Esophagus squamous epithelium (tissue), 5 donors: ENCODE measurements around the gene KNL1. TPM values are rescaled to one million over a fixed set of nuclear protein-coding genes. Genes with fewer than 3 reads are reported as not detected.
"Not testable (repeated sequence)": the region's sequence is repeated elsewhere in the genome, so short reads cannot be mapped to it uniquely, and the experiment has no call there.

Source experiments
- DNase-seq: peaks from one replicate; lab custom pipeline; 2025; lab: John Stamatoyannopoulos, UW
- H3K27ac ChIP-seq, 4 donors: fragments of 200-600 bp; sonication (generic); one replicate each; pipeline ENCODE4 v1.5.1; 2016 to 2019; ENCODE audit warnings: mild to moderate bottlenecking in 1 of 4
- H3K27me3 ChIP-seq, 4 donors: fragments of 200-600 bp; sonication (generic); 1 replicate in 3 of 4; 2 replicates in 1 of 4; pipeline versions ENCODE4 v1.5.1 to v1.6.0; 2017 to 2021; ENCODE audit warnings: antibody characterized with exemption in 1 of 4
- H3K36me3 ChIP-seq, 3 donors: fragments of 200-600 bp; sonication (generic); one replicate each; pipeline ENCODE4 v1.5.1; 2016 to 2019
- H3K4me1 ChIP-seq, 3 donors: fragments of 200-600 bp; sonication (generic); one replicate each; pipeline ENCODE4 v1.5.1; 2017 to 2019
- H3K4me3 ChIP-seq, 4 donors: fragments of 200-600 bp; sonication (generic); 1 replicate in 3 of 4; 2 replicates in 1 of 4; pipeline ENCODE4 v1.5.1; 2016 to 2019; ENCODE audit warnings: mild to moderate bottlenecking in 2 of 4, moderate library complexity in 1 of 4
- H3K9me3 ChIP-seq, 3 donors: fragments of 200-600 bp; sonication (generic); one replicate each; pipeline ENCODE4 v1.5.1; 2016 to 2019
- POLR2A ChIP-seq, 4 donors: fragments of 450-650 bp; IDR thresholded peaks; one replicate each; pipeline ENCODE4 v1.6.1; 2017; ENCODE audit warnings: antibody characterized with exemption in 4 of 4, mild to moderate bottlenecking in 4 of 4, moderate library complexity in 3 of 4
- whole genome bisulfite sequencing, 2 donors: methylation state at CpG; one replicate each; pipeline ENCODE4 v1.1.5; 2018; 5-methylcytosine and 5-hydroxymethylcytosine counted together
- intact Hi-C: fragments of 100-400 bp; cut with DNase I; formaldehyde crosslinking; loops from one replicate; pipeline ENCODE4 v1.15.0; 2022
- total RNA-seq, 4 donors: library from RNA; depleted of rRNA; stranded (reverse); fragments of >200 nt; gene quantifications; one replicate each; pipeline ENCODE4 v1.1.0, GENCODE V29; 2016
- TF ChIP-seq, protein P1 (sequence below), 6 experiments: fragments of 450-650 bp in 4 of 6; fragments of 200-600 bp in 2 of 6; sonication (generic) in 2 of 6; IDR thresholded peaks; one replicate each; pipeline ENCODE4 v1.5.1; 2016 to 2019; ENCODE audit warnings: antibody characterized with exemption in 6 of 6, mild to moderate bottlenecking in 4 of 6, moderate library complexity in 4 of 6
- donor health status: DM: yes; HTN: yes; CAD: no.

KNL1 gene
- total RNA-seq, 4 donors from 2014 or later, result 2.9 to 17.8 (median 11.0) TPM

DNA sequence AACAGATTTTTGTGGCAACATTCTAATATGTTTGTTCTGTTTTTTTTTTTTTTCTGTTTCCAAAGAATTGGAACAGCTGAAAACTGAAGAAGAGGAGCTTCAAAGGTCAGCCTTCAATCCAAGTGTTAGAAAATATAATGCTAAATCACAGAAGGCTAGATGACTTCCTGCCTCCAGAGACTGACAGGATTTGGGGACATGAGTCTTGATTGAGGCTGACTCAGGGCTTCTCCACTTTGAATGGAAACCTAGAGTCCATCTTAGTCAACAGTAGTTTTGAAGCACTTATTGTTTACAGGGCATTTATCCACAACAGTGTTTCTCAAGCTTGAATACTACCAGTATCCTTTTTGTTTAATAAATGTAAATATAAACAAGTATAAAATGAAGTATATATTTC, 56.4 kb downstream of the KNL1 start:
- Histone ChIP-seq H3K4me3 (no peak overlapping the region), H3K27me3 (no peaks in the 10 kb centered on the region), H3K9me3 (no peaks in the 10 kb centered on the region), H3K27ac (no peak overlapping the region), H3K4me1 (no peaks in the 10 kb centered on the region), H3K36me3 (no peaks in the 10 kb centered on the region)
- DNase-seq, result no peak
- TF ChIP-seq, protein P1, sequence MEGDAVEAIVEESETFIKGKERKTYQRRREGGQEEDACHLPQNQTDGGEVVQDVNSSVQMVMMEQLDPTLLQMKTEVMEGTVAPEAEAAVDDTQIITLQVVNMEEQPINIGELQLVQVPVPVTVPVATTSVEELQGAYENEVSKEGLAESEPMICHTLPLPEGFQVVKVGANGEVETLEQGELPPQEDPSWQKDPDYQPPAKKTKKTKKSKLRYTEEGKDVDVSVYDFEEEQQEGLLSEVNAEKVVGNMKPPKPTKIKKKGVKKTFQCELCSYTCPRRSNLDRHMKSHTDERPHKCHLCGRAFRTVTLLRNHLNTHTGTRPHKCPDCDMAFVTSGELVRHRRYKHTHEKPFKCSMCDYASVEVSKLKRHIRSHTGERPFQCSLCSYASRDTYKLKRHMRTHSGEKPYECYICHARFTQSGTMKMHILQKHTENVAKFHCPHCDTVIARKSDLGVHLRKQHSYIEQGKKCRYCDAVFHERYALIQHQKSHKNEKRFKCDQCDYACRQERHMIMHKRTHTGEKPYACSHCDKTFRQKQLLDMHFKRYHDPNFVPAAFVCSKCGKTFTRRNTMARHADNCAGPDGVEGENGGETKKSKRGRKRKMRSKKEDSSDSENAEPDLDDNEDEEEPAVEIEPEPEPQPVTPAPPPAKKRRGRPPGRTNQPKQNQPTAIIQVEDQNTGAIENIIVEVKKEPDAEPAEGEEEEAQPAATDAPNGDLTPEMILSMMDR (IDR thresholded peaks at IDR 0.05), result no peak
- intact Hi-C loops, result no loop called here

DNA sequence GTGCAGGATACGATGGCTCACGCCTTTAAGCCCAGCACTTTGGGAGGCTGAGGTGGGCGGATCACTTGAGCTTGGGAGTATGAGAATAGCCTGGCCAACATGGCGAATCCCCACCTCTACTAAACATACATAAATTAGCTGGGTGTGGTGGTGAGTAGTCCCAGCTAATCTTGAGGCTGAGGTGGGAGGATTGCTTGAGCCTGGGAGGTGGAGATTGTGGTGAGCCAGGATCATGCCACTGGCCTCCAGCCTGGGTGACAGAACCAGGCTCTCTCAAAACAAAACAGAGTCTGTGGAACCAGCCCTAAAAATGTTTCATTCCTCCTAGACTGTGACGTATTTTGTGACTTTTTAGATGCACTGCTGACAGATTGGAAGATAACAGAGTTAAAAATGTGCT, 66.6 kb downstream of the KNL1 start:
- intact Hi-C loops, result no loop called here
- DNase-seq, result no peak
- no peak for TF ChIP-seq POLR2A (IDR thresholded peaks at IDR 0.05)
- TF ChIP-seq, protein P1 (IDR thresholded peaks at IDR 0.05), result no peak
- Histone ChIP-seq H3K27me3 (no peaks in the 10 kb centered on the region), H3K27ac (no peak overlapping the region), H3K4me3 (no peak overlapping the region), H3K4me1 (no peaks in the 10 kb centered on the region), H3K36me3 (no peaks in the 10 kb centered on the region), H3K9me3 (no peaks in the 10 kb centered on the region)
- 88 to 96% methylated on average over 5 of the region's 5 CpGs for WGBS, 2 donors

DNA sequence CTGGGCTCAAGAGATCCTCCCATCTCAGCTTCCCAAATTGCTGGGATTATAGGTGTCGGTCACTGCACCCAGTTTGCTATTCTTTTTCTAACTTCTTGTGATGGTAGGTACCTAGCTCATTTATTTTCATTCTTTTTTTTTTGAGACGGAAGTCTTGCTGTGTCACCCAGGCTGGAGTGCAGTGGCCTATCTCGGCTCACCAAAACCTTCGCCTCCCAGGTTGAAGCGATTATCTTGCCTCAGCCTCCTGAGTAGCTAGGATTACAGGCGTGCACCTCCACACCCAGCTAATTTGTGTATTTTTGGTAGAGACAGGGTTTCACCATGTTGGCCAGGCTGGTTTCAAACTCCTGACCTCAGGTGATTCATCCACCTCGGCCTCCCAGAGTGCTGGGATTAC, 70.9 kb downstream of the KNL1 start:
- DNase-seq, result no peak
- Histone ChIP-seq H3K9me3 (no peaks in the 10 kb centered on the region), H3K36me3 (no peaks in the 10 kb centered on the region), H3K27me3 (no peaks in the 10 kb centered on the region), H3K27ac (no peak overlapping the region), H3K4me3 (no peak overlapping the region), H3K4me1 (no peaks in the 10 kb centered on the region)
- TF ChIP-seq, protein P1 (IDR thresholded peaks at IDR 0.05), result no peak
- no peak for TF ChIP-seq POLR2A (IDR thresholded peaks at IDR 0.05)
- intact Hi-C loops, result no loop called here
- WGBS, 2 donors, result 94% methylated on average over 7 of the region's 7 CpGs

DNA sequence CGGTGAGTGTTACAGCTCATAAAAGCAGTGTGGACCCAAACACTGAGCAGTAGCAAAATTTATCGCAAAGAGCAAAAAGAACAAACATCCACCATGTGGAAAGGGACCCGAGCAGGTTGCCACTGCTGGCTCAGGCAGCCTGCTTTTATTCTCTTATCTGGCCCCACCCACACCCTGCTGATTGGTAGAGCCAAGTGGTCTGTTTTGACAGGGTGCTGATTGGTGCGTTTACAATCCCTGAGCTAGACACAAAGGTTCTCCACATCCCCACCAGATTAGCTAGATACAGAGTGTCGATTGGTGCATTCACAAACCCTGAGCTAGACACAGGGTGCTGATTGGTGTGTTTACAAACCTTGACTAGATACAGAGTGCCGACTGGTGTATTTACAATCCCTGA, 82.2 kb downstream of the KNL1 start:
- H3K36me3 ChIP-seq, DNase-seq, H3K4me3 ChIP-seq, intact Hi-C loops, H3K9me3 ChIP-seq, H3K27me3 ChIP-seq, H3K27ac ChIP-seq: not testable (repeated sequence)
- WGBS, 2 donors, result 79 to 89% methylated on average over 4 to 6 of the region's 6 CpGs
- H3K4me1 ChIP-seq, result peaks cover 0 to 16% (median 0%) of the 10 kb centered on the region in 3 donors

DNA sequence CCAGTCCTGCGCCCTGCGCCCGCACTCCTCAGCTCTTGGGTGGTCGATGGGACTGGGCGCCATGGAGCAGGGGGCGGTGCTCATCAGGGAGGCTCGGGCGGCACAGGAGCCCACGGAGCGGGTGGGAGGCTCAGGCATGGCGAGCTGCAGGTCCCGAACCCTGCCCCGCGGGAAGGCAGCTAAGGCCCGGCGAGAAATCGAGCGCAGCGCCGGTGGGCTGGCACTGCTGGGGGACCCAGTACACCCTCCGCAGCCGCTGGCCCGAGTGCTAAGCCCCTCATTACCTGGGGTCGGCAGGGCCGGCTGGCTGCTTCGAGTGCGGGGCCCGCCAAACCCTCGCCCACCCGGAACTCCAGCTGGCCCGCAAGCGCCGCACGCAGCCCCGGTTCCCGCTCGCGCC, 82.9 kb downstream of the KNL1 start:
- H3K36me3 ChIP-seq, DNase-seq, H3K27me3 ChIP-seq, H3K4me3 ChIP-seq, intact Hi-C loops, H3K27ac ChIP-seq, H3K9me3 ChIP-seq: not testable (repeated sequence)
- peaks cover 0 to 16% (median 0%) of the 10 kb centered on the region in 3 donors for H3K4me1 ChIP-seq
- WGBS, 2 donors, result 100% methylated on average over 3 of the region's 38 CpGs; no CpG with 5 or more reads in 1 of the 2 donors

DNA sequence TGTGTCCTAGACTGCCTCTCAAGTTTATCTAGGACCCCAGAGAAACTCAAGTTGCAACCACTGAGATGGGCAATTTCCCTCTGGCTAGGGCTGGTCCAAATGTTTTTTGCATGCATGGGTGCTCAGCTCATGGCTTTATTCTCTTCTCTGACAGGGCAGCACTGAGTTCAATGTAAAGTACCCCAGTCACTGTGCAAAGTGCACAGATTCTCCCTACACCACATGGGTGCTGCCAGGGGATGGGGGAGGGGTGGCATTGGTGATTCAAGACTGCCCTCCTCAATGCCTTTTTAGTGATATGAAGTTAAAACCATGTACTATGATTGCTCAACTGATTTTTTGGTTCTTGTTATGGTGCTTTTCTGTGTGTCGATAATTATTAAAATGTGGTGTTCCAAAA, 86.1 kb downstream of the KNL1 start:
- TF ChIP-seq POLR2A (IDR thresholded peaks at IDR 0.05), result no peak
- TF ChIP-seq, protein P1 (IDR thresholded peaks at IDR 0.05), result no peak
- Histone ChIP-seq H3K36me3 (no peaks in the 10 kb centered on the region), H3K27ac (no peak overlapping the region), H3K27me3 (no peaks in the 10 kb centered on the region), H3K4me1 (peaks cover 0 to 21% (median 0%) of the 10 kb centered on the region in 3 donors), H3K9me3 (no peaks in the 10 kb centered on the region), H3K4me3 (no peak overlapping the region)
- no peak for DNase-seq
- intact Hi-C loops, result no loop called here
- 100% methylated on average over 1 of the region's 1 CpG for WGBS, 2 donors

DNA sequence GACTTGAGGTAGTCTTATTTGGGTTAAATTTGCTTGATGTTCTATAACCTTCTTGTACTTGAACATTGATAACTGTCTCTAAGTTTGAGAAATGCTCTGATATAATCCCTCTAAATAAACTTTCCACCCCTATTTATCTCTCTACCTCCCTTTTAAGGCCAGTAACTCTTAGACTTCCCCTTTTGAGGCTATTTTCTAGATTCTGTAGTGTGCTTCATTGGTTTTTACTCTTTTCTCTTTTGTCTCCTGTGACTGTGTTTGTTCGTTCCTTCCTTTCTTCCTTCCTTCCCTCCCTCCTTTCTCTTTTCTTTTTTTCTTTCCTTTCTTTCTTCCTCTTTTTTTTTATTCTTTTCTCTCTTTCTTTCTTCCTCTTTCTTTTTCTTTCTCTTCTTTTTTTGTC, 86.9 kb downstream of the KNL1 start:
- H3K9me3 ChIP-seq, H3K4me3 ChIP-seq, DNase-seq, H3K27ac ChIP-seq, H3K27me3 ChIP-seq, intact Hi-C loops, H3K36me3 ChIP-seq: not testable (repeated sequence)
- H3K4me1 ChIP-seq, result peaks cover 0 to 21% (median 0%) of the 10 kb centered on the region in 3 donors
- 58 to 64% methylated on average over 1 of the region's 1 CpG for WGBS, 2 donors
